Keratinocyte (primary cell): Measurements from ENCODE around the gene FMN1.

Experiments used
- CTCF ChIP-seq, 3 experiments: IDR thresholded peaks in 1 of 3; conservative IDR thresholded peaks in 1 of 3; optimal IDR thresholded peaks in 1 of 3; 2 replicates in 2 of 3; 3 replicates in 1 of 3; pipeline versions ENCODE3 to v1.5.1; 2011; ENCODE audit warnings: low read length in 3 of 3, mild to moderate bottlenecking in 3 of 3, moderate library complexity in 2 of 3, control low read depth in 1 of 3, inconsistent platforms in 1 of 3; ENCODE audit not compliant: insufficient read depth in 2 of 3; ENCODE audit errors: extremely low read depth in 1 of 3
- EZH2 ChIP-seq: IDR thresholded peaks from one replicate; pipeline ENCODE4 v1.6.1; 2012; ENCODE audit warnings: inconsistent platforms, mild to moderate bottlenecking, low read length, moderate library complexity

GRCh38 chr15:32824777-32825176 is 369.7 kb downstream of the FMN1 start:
- TF ChIP-seq CTCF (optimal IDR thresholded peaks at IDR 0.05 in 1 of 3, IDR thresholded peaks at IDR 0.05 in 1 of 3, conservative IDR thresholded peaks at IDR 0.05 in 1 of 3; ENCODE audit: extremely low read depth in 1 of 3, insufficient read depth in 2 of 3, low read length in 3 of 3) = no peak
- no peak for TF ChIP-seq EZH2
